Fibroblast of villous mesenchyme (primary cell): ENCODE measurements around the gene OR5I1. TPM values are rescaled to one million over a fixed set of nuclear protein-coding genes. Genes with fewer than 3 reads are reported as not detected.

Experiments
- DNase-seq: peaks from one replicate; pipeline ENCODE4 v3.0.0-alpha.2; 2010; ENCODE audit warnings: low read depth
- H3K4me3 ChIP-seq: 2 replicates; pipeline ENCODE4 v1.5.1; 2011; ENCODE audit warnings: low read depth, mild to moderate bottlenecking, low read length
- CTCF ChIP-seq: IDR thresholded peaks from 2 replicates; pipeline ENCODE4 v1.5.1; 2012; ENCODE audit warnings: low read depth, mild to moderate bottlenecking, low read length; ENCODE audit not compliant: insufficient read depth
- total RNA-seq: library from RNA; depleted of rRNA; stranded (reverse); fragments of >200 nt; gene quantifications from 2 replicates; pipeline ENCODE4 v1.2.3, GENCODE V29; 2012

Gene OR5I1
- total RNA-seq = not detected in 2 replicates

DNA sequence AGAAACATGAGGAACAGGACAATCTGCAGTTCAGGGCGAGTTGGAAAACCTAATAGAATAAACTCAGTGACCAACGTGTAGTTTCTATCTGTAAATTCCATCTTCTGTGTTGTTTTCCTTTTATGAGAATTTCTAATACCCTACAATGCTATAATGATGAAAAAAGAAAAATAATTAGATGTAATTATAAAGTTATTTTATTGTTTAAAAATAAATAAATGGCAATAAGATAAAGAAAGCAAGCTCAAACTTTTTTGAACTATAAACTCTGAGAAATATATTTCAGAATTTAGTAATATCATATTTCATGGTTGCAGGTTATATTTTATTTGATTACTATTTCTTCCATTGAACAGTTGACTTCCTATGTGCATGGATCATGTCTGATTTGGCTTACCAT, at the start of gene OR5I1:
Gene OR5I1 (minus strand): TSS at position 101 of the 400 bp plus-strand sequence. CDS start 0 bp downstream, at position 101.
- TF ChIP-seq CTCF = no peak
- no peak for DNase-seq

GRCh38 chr11:55970935-55971334, 34.7 kb upstream of the OR5I1 start:
- no peak for TF ChIP-seq CTCF
- H3K4me3 ChIP-seq = no peak overlapping the region

More for the DNA sequence above, at the start of gene OR5I1:
- no peak within 1 kb of the TSS for H3K4me3 ChIP-seq

GRCh38 chr11:55969845-55970244, 33.6 kb upstream of the OR5I1 start, which contains the start of gene OR10AG1:
OR10AG1 (minus strand) TSS chr11:55969945; CDS start chr11:55969907, 38 bp downstream.
- TF ChIP-seq CTCF = no peak
- no peak for DNase-seq
- no peak within 1 kb of the TSS for H3K4me3 ChIP-seq

More at GRCh38 chr11:55970935-55971334, 34.7 kb upstream of the OR5I1 start:
- no peak for DNase-seq

- TF ChIP-seq CTCF = no peak
- no peak overlapping the region for H3K4me3 ChIP-seq
- DNase-seq = no peak
These were observed 31.7 kb upstream of the OR5I1 start for GRCh38 chr11:55967914-55968313.

GRCh38 chr11:55966391-55966790, 30.2 kb upstream of the OR5I1 start:
- H3K4me3 ChIP-seq = no peak overlapping the region
- DNase-seq = no peak
- TF ChIP-seq CTCF = no peak

- H3K4me3 ChIP-seq = no peak overlapping the region
- DNase-seq = no peak
- no peak for TF ChIP-seq CTCF
These were observed 20.3 kb upstream of the OR5I1 start for GRCh38 chr11:55956521-55956920.

DNA sequence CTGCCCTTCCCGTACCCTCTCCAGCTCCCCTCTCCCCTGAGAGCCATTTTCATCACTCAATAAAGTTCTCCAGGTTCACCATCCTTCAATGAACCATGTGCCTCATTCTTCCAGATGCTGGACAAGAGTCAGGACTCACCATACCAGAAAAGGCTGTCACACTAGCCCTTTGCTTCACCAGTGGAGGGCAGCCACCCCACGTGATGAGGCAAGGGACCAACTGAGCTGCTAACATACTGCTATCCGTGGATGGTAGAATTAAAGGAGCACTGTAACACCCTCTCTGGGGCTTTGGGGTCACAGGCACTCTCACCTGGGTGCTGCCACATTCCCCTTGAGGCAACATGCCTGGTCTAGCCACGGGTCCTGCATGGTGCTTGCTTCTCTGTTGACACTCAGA, 13.1 kb upstream of the OR5I1 start:
- no peak for TF ChIP-seq CTCF
- DNase-seq = no peak
- H3K4me3 ChIP-seq = no peak overlapping the region
